HL-60/S4 treated with phorbol 12-myristate 13-acetate at 8.2 ng/mL for 4 days and 3 days (cell line): ENCODE measurements around the gene PRND.
"Not testable (repeated sequence)": the region's sequence is repeated elsewhere in the genome, so short reads cannot be mapped to it uniquely, and the experiment has no call there.

Experiments
- in situ Hi-C: fragments of 300-500 bp; cut with MboI; formaldehyde crosslinking; loops from 2 replicates; pipeline ENCODE4 v1.15.0; 2022; ENCODE audit warnings: low sequenced_read_pairs

Gene PRND

DNA sequence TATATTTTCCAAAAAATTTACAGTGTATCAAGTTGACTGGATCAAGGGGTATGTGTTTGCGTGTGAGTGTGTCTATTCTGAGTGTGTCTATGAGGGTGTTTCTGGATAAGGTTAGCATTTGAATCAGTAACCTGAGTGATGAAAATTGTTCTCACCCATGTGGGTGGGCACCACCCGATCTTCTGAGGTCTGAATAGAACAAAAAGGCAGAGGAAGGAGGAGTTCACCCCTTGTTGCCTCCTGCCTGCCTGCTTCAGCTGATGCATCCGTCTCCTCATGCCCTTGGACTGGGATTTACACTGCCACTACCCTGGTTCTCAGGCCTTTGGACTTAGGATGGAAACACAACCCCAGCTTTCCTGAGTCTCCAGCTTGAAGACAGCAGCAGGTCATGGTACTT, 13.7 kb upstream of the PRND start:
- in situ Hi-C loops = no loop called here

DNA sequence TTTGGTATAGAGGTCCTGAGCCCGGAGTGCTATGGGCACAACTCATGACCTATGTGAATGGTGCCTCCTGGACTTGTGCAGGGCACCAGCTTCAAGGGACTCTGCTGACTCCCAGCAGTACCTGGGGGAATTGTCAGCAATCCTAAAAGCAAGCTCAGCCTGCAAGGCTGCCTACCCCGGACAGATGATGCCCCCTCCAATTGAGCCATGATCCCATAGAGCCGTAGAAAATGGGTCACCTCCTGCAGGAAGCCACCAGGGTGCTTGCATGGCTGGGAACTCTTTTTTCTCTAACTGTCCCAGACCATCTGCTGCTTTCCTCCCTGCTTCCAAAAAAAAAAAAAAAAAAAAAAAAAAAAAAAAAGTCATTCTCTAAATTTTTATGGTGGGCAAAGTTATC, 12.9 kb upstream of the PRND start:
- in situ Hi-C loops = no loop called here

DNA sequence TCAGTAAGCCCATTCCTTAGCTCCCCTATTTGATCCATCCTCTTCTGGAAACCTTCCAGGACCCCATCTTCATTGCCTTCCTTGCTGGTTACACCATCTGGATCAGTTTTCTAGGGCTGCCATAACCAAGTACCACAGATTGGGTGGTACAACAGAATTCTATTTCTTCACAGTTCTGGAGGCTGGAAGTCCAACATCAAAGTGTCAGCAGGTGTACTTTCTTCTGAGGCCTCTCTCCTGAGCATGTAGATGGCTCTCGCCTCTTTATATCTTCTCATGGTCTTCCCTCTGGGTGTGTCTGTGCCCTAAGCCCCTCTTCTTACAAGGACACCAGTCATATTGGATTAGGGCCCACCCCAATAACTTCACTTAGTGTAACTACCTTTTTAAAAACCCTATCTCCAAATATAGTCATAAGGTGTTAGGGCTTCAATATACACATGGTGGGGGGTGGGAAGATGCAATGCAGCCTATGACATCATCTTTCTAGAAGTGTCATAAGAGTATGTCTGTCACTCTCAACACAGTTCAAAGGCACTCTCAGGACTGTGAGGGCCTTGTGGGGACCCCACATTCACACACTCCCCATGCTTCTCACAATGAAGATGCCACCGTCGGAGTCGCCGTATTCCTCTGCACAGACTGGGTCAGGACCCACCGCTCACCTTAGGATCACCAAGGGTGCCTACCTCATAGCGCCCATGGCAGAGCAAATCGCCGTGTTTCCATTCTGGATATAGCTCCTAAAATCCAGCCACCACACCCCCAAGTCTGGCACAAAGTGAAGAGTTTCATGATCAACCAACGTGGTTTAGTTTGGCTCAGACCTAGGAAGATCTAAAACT, 12.2 kb upstream of the PRND start:
- in situ Hi-C loops = loop anchor here (10.0 kb wide), 1 partner anchor 105 kb away; no protein-coding TSS in a partner anchor

DNA sequence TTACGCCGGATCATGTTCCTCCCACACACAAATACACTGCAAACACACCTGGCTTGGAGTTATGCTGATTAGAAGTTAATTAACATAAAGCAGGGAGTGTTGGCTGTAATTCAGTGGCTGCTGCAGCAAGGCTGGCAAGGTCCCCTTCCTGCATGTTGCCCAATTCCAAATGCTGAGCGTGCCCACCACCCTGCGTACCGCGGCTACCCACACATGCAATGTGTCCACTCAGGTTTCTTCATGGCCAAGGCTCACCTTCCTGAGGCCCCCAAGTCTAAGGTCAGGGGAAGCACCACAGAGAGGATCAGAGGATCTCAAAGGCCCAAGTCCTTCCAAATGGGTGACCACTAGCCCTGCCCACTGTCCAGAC, 11.6 kb upstream of the PRND start:
- in situ Hi-C loops = loop anchor here (10.0 kb wide), 1 partner anchor 105 kb away; no protein-coding TSS in a partner anchor

DNA sequence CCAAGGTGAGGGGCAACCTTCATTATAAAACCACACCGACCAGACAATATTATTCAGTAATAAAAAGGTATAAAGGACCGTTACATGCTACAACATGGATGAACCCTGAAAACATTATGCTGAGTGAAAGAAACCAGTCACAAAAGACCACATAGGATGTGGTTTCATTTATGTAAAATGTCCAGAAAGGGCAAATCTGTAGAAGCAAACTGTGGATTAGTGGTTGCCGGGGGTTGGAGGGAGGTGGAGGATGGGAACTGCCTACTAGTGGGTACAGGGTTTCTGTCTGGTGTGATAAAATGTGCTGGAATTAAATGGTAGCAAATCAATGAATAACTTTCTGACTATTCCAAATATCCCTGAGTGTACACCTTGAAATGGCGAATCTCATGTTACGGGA, 10.2 kb upstream of the PRND start:
- in situ Hi-C loops = loop anchor here (10.0 kb wide), 1 partner anchor 107 kb away; no protein-coding TSS in a partner anchor

DNA sequence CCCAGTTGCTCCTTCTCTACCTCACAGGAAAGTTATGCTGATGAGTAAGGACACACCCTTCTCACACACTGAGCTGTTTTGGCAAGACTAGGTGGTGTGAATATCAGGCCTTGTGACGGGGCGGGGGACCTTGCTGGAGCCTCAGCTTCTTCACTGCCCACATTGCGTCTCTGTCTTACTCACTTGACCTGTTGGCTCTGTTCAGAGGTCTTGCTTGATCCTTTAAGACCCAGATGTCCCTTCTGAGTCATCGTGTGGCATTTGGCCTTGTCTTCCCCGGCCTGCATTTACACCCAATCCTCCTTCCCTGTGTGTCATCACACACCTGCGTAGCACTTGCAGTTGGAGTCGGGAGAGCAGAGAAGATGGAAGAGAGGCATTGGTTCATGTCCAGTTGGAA, 8.3 kb upstream of the PRND start:
- in situ Hi-C loops = loop anchor here (10.0 kb wide), 1 partner anchor 109 kb away; no protein-coding TSS in a partner anchor

DNA sequence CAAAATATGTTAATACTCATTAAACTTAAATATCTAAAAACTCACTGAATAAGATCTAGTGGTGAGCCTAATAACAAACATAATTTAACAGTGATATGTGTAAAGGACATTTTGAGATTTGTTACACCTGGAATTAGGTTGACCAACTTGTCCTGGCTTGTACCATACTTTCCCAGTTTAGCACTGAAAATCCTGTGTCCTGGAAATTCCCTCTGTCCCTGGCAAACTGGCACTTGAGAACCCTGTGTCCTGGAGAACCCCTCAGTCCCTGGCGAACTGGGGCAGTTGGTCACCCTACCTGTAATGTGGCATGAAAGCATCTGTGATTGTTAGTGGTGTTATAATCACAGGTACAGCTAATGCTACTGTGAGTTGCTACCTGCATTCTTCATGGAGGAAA, 6.9 kb upstream of the PRND start:
- in situ Hi-C loops = loop anchor here (10.0 kb wide), 1 partner anchor 110 kb away; no protein-coding TSS in a partner anchor

DNA sequence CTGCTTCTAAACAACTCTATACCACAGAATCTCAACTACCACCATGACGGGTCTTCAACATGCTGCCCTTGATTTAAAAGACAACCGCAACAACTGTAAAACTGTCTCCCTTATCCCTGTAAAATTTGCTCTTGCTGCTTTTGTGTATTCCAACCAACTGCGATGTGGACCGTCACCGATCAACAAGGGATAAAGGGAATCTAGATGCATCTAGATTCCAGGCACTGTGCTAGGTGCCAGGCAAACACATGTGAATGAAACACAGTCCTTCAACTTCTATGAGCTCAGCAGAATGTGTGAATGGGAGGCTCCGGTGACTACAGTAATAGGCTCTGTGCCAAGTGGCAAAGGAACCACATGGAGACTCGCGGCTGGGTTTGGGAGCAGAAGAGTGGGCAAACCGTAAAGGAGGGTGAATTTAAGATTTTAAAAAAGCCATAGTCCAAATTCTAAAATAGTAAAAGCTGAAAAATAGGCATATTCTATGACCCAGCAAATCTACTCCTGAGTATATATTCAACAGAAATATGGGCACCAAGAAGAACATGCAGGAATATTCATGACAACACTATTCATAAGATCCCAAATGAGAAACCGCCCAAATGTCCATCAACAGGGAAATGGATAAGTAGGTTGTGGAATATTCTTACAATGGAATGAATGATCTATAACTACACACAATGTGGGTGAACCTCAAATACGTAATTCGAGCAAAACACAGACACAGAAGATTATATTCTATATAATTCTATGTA, 3.7 kb upstream of the PRND start:
- in situ Hi-C loops = loop anchor here (10.0 kb wide), 1 partner anchor 113 kb away; no protein-coding TSS in a partner anchor

DNA sequence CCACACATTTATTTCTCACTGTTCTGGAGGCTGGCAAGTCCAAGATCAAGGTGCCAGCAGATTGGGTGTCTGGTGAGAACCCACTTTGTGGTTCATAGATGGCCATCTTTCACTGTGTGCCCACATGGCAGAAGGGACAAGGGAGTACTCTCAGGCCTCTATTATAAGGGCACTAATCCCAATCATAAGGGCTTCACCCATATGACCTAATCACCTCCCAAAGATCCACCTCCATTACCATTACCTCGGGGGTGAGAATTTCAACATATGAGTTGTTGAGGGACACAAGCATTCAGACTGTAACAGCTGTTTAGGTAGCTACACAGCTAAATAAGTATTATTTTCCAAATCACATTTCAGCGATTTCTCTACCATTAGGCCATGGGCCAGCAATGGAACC, 2.5 kb upstream of the PRND start:
- in situ Hi-C loops = loop anchor here (10.0 kb wide), 1 partner anchor 114 kb away; no protein-coding TSS in a partner anchor

DNA sequence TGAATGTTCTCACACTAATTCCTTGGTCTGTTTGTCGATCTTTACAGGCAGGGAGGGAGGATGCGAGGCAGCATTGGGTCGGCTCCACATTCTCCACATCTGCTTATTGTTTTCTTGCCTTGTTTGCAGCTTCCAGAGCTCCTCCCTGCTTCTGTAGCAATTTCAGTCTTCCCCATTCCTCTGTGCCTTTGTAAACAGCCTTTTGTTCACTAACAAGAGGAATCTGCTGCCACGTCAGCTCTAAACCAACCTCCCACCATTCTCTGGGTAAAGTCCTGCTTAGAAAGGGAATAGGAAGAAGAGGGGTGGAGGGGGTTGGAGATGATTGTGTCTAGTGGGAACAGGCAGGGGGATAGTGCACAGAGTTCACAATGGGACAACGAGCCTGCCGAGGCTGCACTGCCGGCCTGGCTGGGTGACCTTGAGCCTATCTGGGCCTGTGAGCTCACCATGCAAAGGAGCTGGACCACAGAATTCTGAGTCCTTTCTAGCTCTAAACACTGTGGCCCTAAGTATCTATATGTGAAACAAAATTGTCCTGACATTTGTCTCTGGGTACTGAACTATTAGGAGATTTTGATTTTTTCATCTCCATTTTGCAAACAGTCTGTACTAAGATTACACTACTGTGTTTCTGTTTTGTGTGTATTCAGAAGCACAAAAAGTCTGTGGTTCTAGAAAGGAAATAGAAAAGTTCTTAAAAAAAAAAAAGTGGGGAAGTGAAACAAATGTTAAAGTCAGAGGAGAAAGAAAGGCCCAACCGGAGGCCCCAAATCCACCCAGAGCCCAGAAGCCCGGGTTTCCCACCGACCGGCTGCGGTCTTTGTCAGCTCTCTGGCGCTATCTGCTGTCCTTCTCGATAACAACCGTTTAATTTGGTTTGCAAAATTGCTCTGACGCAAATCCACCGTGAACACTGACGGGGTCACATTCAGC, 1.4 kb upstream of the PRND start:
- in situ Hi-C loops = no loop called here

DNA sequence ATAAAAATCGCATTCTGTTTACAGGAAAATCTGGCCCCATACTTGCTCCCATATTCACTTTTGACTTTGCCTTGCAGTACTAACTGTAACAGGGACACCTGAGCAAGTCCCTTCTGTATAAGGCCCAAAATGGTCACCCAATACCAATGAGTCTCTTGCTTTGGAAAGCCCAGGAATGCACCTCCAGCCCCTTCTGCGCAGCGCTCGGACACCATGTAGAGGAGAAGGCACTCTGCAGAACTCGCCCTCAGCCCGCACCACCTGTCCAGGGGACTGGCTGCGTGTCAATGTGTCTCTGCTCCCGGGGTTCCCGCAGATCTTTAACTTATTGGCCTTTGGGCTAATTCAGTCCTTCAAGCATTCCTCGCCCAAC, 746 bp upstream of the PRND start:
- in situ Hi-C loops = no loop called here

DNA sequence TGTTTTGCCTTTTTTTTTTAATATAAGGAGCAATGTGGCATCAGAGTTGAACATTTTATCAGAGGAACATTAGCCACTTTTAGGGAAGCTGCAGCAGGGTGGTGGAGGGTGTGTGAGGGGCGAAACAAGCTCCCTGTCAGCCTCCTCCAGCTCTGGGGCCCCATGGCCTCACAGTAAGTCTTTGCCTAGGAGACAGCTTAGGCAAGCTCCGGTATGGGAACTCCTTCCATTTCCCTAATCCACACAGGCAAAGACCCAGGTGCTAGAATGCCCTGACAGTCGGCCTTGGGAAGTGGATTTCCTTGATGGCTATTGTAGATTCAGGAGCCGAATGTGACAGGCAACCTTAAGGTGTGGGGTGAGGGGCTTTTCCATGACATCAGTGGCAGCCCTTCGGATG, 862 bp downstream of the PRND start:
- in situ Hi-C loops = no loop called here

DNA sequence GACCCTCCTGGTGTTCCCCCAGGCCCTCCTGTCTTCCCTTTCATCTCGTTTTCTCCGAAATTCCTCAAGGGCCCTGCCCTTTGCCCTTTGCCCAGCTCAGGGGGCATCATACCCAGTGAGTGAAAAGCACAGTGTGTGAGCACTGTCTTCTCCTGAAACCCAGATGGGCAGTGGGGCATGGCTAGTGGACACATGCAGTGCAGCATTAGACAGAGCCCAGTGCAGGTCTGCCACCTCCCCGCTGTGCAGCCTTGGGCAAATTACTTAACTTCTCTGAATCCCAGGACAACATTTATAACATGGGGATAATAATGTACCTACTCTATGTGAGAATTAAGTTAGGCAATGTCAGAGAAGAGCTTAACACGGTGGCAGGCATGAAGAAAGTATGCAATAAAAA, 1.3 kb downstream of the PRND start:
- in situ Hi-C loops = no loop called here

DNA sequence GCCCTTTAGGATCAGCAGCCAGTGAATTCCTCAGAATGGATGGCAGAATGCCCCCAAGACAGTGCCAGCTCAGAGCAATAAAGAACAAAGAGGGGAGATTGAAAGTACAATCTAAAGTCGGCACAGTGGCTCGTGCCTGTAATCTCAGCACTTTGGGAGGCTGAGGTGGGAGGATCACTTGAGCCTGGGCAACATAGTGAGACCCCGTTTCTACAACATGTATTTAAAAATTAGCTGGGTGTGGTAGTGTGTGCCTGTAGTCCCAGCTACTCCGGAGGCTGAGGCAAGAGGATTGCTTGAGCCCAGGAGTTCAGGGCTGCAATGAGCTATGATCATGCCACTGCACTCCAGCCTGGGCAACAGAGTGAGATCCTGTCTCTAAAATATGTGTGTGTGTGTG, 1.8 kb downstream of the PRND start:
- in situ Hi-C loops = not testable (repeated sequence)

DNA sequence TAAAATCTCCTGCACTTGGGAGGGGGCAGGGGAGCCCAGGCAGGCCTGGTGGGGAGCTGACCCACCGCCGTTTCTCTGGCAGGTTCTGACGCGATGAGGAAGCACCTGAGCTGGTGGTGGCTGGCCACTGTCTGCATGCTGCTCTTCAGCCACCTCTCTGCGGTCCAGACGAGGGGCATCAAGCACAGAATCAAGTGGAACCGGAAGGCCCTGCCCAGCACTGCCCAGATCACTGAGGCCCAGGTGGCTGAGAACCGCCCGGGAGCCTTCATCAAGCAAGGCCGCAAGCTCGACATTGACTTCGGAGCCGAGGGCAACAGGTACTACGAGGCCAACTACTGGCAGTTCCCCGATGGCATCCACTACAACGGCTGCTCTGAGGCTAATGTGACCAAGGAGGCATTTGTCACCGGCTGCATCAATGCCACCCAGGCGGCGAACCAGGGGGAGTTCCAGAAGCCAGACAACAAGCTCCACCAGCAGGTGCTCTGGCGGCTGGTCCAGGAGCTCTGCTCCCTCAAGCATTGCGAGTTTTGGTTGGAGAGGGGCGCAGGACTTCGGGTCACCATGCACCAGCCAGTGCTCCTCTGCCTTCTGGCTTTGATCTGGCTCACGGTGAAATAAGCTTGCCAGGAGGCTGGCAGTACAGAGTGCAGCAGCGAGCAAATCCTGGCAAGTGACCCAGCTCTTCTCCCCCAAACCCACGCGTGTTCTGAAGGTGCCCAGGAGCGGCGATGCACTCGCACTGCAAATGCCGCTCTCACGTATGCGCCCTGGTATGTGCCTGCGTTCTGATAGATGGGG, 3.0 kb downstream of the PRND start:
- in situ Hi-C loops = no loop called here

DNA sequence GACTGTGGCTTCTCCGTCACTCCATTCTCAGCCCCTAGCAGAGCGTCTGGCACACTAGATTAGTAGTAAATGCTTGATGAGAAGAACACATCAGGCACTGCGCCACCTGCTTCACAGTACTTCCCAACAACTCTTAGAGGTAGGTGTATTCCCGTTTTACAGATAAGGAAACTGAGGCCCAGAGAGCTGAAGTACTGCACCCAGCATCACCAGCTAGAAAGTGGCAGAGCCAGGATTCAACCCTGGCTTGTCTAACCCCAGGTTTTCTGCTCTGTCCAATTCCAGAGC, 3.5 kb downstream of the PRND start:
- in situ Hi-C loops = no loop called here

DNA sequence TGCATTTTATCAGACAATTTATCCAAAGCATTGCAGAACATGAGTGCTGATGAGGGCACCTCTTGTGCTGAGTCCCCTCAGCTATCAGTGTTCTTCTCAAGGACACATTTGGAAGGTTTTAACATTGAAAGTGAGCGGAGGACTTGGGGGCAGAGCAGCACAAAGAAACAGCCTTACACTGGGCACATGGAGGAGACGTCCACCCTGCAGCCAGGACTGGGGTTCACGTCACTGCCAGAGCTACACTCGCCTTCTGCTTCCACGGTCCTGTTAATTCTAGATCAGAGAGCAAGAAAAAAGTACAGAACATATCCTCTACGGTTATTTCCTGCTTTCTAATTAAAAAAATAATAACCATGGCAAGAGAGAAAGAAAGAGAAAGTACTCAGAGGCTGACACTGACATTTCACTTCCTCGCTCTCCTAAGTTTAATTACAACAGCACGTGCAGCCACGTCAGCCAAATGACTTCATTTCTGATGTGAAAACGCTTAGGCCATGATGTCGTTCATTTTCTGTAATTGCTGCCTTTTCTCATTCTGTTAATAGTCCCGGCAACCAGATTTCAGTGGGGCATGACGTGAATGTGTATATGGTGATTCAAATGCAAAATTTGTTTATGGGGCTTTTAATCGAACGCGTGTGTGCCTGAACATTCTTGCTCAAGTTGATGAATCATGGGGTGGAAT, 5.1 kb downstream of the PRND start:
- in situ Hi-C loops = no loop called here

DNA sequence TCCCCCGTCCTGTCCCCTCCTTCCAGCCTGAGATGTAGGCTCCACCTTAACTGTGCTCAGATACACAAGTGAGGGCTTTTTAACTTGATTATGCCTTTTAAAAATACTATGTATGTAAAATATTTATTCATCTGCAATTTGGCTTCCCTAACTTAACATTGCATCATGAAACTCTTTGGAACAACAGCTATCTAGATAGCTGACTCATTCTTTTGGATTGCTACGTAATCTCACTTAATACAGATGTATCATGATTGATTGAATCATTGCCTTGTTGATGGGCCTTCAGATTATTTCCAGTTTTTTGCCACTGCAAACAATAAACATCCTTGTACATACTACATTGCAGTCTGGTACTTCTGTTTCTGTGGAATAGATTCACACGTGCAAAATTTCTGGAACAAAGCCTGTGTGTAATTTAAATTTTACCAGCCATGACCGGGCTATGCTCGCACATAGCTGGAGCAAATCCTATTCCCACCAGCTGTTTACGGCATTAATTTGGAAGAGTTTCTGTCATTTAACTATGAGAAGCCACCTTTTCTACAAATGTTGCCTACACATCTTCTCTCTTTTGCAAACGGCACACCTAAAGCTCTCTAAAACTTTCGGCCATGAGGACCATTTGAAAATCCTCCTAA, 6.5 kb downstream of the PRND start:
- in situ Hi-C loops = no loop called here

DNA sequence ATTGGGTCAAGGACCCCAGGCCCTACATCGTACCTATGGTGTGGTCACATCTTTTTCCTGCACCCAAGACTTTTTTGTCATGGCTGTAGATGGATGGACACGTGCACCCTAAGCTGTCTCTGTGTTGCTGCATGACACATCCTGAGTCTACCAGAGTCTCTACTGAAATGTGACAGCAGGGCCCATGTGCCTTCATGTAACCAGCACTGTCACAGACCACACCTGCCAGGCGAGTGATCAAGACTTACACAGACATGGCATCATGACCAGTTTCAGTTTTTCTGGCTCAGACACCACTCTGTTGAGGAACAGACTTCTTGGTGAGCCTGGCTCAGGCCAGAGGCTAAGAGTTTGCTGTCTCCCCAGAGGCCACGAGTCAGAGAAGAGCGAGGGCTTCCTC, 7.6 kb downstream of the PRND start:
- in situ Hi-C loops = no loop called here
